GM18520 (cell line): ENCODE data around the gene SARDH.

Experiments used
- ATAC-seq: cut with Tn5 transposase; IDR thresholded peaks from one replicate; pipeline ENCODE4 v1.9.1; 2021; ENCODE audit not compliant: unreplicated experiment

The SARDH gene

GRCh38 chr9:133673258-133673655 lies 64.9 kb downstream of the SARDH start:
- ATAC-seq = no peak

- ATAC-seq = no peak
These were observed 65.5 kb downstream of the SARDH start for GRCh38 chr9:133672503-133673257.

GRCh38 chr9:133671371-133671770 lies 66.8 kb downstream of the SARDH start:
- no peak for ATAC-seq

- ATAC-seq = no peak
These were observed 67.7 kb downstream of the SARDH start for GRCh38 chr9:133670466-133670865.

- ATAC-seq = no peak
These were observed 68.9 kb downstream of the SARDH start for GRCh38 chr9:133669182-133669801.

- ATAC-seq = no peak
These were observed 70.2 kb downstream of the SARDH start for GRCh38 chr9:133667759-133668450.

GRCh38 chr9:133666845-133667244 lies 71.3 kb downstream of the SARDH start:
- no peak for ATAC-seq

- no peak for ATAC-seq
These were observed 71.8 kb downstream of the SARDH start for GRCh38 chr9:133666387-133666786.

- no peak for ATAC-seq
These were observed 72.6 kb downstream of the SARDH start for GRCh38 chr9:133665535-133665934.

GRCh38 chr9:133665096-133665495 lies 73.1 kb downstream of the SARDH start:
- no peak for ATAC-seq

GRCh38 chr9:133664173-133665050 lies 73.7 kb downstream of the SARDH start:
- no peak for ATAC-seq

- no peak for ATAC-seq
These were observed 76.2 kb downstream of the SARDH start for GRCh38 chr9:133661846-133662540.

GRCh38 chr9:133659516-133659915 lies 78.6 kb downstream of the SARDH start:
- ATAC-seq = no peak

- no peak for ATAC-seq
These were observed 79.4 kb downstream of the SARDH start for GRCh38 chr9:133658442-133659431.

GRCh38 chr9:133657120-133657661 lies 81.0 kb downstream of the SARDH start:
- ATAC-seq = no peak

- no peak for ATAC-seq
These were observed 81.7 kb downstream of the SARDH start for GRCh38 chr9:133656211-133657119.

GRCh38 chr9:133655701-133656100 lies 82.5 kb downstream of the SARDH start:
- ATAC-seq = no peak
